ENCODE measurements around the gene USP28.
"Not testable (repeated sequence)": the region's sequence is repeated elsewhere in the genome, so short reads cannot be mapped to it uniquely, and the experiment has no call there.

The USP28 gene

DNA sequence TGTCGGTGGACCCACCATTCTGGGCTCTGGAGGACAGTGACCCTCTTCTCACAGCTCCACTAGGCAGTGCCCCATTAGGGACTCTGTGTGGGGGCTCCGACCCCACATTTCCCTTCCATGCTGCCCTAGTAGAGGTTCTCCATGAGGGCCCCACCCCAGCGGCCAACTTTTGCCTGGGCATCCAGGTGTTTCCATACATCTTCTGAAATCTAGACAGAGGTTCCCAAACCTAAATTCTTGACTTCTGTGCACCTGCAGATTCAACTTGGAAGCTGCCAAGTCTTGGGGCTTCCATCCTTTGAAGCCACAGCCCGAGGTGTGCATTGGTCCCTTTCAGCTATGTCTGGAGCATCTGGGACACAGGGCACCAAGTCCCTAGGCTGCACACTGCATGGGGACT is 4.1 kb upstream of the USP28 start:
- in situ Hi-C loops (cut with HindIII; ENCODE audit: low pct_ligation_motif_present, low pct_unique_long_range_greater_than_20kb, low sequenced_read_pairs); DNase-seq: not testable (repeated sequence)

DNA sequence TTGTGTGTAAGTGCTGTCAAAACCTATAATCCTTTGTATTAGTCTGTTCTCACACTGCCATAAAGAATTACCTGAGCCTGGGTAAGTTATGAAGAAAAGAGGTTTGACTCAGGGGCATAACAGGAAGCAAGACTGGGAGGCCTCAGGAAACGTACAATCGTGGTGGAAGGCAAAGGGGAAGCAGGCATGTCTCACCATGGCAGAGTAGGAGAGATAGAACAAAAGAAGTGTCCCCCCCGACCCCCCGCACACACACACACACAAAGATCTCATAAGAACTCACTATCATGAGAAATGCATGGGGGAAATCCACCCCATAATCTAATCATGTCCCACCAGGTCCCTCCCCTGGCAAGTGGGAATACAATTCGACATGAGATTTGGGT is 2.3 kb upstream of the USP28 start:
- in situ Hi-C loops (cut with HindIII; ENCODE audit: low pct_ligation_motif_present, low pct_unique_long_range_greater_than_20kb, low sequenced_read_pairs), result no loop called here
- no peak for DNase-seq

DNA sequence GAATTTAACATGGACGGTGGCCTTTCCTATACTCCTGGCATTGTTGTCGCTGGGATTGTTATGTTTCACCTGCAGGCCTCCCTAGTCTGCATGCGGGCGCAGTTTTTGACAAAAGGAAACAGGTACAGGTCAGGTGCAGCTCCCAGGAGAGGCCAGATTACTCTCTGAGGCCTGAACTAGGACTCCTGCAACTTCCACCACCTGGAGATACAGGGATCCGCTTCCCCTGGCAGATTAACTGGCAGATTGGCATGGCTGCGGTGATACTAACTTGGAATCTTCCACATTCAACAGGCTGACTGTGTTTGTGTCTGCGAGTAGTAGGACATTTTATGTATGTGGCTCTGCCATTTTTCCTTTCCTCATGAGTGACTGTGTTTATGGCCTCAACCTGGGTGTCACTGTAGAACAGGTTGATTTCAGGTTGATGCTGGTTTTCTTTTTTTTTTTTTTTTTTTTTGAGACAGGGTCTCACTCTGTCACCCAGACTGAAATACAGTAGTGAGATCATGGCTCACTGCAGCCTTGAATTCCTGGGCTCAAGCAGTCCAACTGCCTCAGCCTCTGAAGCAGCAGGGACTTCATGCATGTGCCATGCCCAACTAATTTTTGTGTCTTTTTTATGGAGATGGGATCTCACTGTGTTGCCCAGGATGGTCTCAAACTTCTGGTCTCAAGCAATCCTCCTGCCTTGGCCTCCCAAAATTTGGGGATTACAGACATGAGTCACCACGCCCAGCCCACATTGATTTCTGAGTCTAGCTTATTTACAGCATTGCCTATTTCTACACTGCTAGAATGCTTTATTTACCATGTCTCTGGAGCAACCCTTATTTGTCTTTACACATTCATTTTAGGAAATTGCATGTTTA is 1.7 kb upstream of the USP28 start:
- no peak for DNase-seq
- in situ Hi-C loops (cut with HindIII; ENCODE audit: low pct_ligation_motif_present, low pct_unique_long_range_greater_than_20kb, low sequenced_read_pairs), result no loop called here

DNA sequence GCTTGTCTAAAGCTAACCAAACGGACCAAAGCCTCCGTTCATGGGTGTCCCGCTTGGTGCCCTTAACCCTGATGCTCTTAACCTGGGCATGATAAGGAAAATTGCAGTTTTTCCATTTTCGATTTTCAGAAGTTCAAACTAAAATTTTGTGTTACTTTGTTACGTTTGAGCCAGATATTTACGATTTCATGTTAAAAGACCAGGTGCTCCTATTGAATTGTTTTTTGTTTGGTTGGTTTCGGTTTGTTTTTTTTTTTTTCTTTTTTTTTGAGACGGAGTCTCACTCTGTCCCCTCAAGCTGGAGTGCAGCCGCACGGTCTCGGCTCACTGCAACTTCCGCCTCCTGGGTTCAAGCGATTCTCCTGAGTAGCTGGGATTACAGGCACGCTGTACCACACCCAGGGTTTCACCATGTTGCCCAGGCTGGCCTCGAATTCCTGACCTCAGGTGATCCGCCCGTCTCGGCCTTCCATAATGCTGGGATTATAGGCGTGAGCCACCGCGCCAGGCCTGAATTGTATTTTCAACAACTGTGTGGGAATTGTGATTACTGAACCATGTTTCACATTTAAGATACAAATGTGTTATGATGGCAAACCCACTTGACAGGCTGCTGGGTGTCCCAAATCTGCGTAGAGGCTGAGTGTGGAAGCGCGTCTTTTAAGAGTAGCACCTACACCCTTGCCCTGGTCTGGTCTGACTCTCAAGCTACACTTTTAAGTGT is 864 bp upstream of the USP28 start:
- no peak for DNase-seq
- in situ Hi-C loops (cut with HindIII; ENCODE audit: low pct_ligation_motif_present, low pct_unique_long_range_greater_than_20kb, low sequenced_read_pairs), result no loop called here

DNA sequence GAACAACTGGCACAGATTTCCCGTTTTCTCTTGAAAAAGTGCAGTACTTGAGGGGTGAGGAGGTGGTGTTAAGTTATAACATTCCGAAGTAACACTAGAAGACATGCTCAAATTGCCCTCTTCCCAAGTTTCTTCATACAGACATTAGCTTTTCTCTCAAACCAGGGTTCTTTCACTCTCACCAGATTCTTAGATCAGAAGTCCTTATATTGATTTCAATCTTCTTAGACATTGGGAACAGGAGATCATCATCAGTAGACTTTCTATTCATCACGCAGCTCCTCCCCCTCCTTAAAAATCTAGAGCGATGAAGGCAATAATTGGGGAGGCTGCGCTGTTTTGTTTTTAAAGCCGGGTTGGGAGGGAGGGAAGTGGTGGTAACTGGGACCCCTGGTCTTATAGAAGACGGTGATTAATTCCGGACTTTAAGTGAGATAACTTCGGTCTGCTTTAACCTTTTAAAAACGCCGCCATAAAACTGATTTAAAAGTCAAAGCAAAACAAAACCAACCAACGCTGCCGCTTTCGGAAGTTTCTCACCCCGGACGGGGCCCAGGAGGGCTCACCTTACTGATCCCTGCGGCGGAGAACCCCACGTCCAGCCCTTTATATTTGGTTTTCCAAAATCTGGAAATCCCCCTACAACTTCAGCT is 665 bp downstream of the USP28 start:
- DNase-seq, result no peak
- in situ Hi-C loops (cut with HindIII; ENCODE audit: low pct_ligation_motif_present, low pct_unique_long_range_greater_than_20kb, low sequenced_read_pairs), result no loop called here

DNA sequence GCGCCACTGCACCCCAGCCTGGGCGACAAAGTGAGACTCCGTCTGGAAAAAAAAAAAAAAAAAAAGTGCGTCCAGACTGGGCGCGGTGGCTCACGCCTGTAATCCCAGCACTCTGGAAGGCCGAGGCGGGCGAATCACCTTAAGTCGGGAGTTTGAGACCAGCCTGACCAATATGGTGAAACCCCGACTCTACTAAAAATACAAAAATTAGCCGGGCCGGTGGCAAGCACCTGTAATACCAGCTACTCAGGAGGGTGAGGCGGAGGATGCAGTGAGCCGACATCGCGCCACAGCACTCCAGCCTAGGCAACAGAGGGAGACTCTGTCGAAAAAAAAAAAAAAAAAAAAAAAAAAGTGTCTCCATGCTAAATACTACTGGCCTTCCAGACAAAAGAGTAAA is 1.3 kb downstream of the USP28 start:
- in situ Hi-C loops (cut with HindIII; ENCODE audit: low pct_ligation_motif_present, low pct_unique_long_range_greater_than_20kb, low sequenced_read_pairs), result no loop called here
- DNase-seq, result no peak

DNA sequence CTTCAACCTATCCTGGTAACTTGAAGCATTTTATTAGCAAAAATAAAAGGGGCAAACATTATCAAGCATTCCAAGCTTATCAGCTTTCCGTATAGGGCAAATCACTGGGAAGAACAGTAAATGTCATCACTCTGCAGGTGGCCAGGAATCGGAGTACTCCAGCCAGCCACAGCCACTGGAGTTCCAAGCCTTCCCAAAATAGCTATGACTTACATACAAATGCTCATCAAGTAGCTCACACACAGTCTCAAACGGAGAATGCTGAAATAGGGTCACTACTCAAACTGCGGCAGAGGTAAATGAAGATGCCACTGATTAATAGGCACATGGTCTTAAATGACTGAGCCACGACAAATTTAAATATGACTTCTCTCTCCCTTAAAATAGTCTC is 2.1 kb downstream of the USP28 start:
- in situ Hi-C loops (cut with HindIII; ENCODE audit: low pct_ligation_motif_present, low pct_unique_long_range_greater_than_20kb, low sequenced_read_pairs), result no loop called here
- no peak for DNase-seq

DNA sequence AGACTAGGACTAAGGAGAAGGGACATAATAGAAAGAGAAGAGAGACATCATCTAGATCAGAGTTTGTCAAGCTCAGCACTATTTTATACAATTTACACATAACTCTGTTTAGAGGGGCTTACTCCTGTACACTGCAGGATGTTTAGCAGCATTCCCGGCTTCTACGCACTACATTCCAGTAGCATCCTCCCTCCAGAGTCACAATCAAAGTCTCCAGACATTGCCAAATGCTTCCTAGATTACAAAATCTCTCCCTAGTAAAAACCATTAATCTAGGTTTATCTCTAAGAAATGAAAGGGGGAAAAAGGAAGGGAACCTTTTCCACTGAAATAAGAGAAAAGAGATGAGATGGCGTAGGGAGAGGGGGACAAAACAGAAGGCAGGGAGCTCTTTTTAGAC is 4.0 kb downstream of the USP28 start:
- no peak for DNase-seq
- in situ Hi-C loops (cut with HindIII; ENCODE audit: low pct_ligation_motif_present, low pct_unique_long_range_greater_than_20kb, low sequenced_read_pairs), result no loop called here

DNA sequence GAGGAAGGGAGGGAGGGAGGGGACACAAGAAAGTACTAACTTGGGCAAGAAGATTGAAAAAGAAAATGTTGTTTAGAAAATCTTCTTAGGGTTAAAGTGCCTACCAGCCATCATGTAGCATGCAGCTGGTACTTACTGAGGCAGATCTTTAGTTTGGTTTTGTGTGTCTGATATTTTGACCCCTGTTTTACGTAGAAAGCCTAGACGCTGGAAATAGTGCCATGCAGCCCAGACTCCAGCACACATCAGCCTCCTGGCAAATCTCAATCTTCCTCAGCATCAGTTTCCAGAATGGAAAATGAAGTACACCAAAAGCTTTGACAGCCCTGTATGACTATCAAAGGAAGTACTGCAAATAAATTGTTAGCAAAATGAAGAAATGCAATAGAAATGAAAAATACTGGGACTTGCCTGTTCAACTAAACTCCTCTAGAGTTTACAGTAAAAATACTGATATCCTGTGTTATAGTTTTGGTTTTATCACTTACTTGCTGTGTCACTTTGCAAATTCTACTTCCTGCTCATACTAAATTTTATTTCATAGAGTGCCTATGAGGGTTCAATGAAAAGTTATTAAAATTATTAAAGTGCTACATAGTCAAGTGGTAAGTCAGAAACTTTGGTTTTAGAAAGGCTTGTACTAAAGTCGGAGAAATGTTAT is 7.4 kb downstream of the USP28 start:
- DNase-seq, result no peak
- in situ Hi-C loops (cut with HindIII; ENCODE audit: low pct_ligation_motif_present, low pct_unique_long_range_greater_than_20kb, low sequenced_read_pairs), result no loop called here

DNA sequence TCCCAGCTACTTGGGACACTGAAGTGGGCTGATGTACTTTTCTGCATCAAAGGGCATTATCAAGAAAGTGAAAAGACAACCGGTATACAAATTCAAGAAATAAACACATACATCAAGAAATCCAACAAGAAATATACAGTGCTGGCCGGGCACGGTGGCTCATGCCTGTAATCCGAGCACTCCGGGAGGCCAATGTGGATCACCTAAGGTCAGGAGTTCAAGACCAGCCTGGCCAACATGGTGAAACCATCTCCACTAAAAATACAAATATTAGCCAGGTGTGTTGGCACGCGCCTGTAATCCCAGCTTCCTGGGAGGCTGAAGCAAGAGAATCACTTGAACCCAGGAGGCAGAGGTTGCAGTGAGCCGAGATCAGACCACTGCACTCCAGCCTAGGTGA is 9.5 kb downstream of the USP28 start:
- in situ Hi-C loops (cut with HindIII; ENCODE audit: low pct_ligation_motif_present, low pct_unique_long_range_greater_than_20kb, low sequenced_read_pairs), result no loop called here
- DNase-seq, result no peak

DNA sequence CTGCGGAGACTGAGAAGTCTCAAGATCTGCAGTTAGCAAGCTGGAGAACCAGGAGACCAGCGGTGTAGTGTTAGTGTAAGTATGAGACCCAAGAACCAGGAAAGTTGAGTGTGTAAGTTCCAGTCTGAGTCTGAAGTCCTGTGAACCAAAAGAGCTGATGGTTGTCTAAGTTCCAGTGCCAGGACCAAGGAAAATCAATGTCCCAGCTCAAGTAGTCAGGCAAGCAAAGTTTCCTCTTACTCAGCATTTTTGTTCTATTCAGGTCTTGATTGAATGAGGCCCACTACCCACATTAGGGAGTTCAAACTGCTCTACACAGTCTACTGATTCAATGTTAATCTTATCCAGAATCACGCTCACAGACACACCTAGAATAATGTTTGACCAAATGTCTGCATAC is 11.0 kb downstream of the USP28 start:
- no peak for DNase-seq
- in situ Hi-C loops (cut with HindIII; ENCODE audit: low pct_ligation_motif_present, low pct_unique_long_range_greater_than_20kb, low sequenced_read_pairs), result no loop called here

DNA sequence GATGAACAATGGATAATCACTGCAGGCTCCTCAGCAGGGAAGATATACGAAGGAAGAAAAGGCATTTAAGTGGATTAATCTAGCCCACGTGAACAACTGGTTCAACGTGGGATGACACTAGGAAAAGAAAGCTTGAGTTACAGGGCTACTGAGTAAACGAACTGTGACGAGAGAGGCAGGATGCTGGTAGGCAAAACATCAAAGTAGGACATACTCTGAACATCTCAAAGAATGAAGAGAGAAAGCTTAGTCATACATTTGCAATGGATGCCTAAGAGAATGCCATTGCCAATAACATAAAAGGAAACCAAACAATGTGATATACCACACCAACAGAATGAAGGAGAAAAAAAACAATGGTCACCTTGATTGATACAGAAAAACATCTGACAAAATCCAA is 12.9 kb downstream of the USP28 start:
- DNase-seq, result no peak
- in situ Hi-C loops (cut with HindIII; ENCODE audit: low pct_ligation_motif_present, low pct_unique_long_range_greater_than_20kb, low sequenced_read_pairs), result no loop called here

DNA sequence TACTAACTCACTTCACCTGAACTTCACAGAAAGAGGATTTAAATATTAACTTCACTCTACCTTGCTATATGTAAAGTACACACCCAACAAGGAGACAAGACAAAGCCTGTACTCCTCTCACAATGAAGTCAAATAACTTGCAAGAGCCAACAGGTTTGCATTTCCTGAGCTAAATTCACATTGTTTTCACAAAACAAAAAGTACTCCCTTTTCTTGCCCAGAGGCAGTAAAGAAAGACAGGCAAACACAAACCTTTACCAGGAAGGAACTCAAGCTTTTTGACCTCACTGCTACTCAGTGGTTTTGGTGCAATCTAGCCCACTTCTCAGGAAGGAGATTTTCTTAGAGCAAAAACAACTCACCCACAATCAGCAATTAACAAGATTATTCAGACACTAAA is 15.7 kb downstream of the USP28 start:
- in situ Hi-C loops (cut with HindIII; ENCODE audit: low pct_ligation_motif_present, low pct_unique_long_range_greater_than_20kb, low sequenced_read_pairs), result no loop called here
- no peak for DNase-seq

DNA sequence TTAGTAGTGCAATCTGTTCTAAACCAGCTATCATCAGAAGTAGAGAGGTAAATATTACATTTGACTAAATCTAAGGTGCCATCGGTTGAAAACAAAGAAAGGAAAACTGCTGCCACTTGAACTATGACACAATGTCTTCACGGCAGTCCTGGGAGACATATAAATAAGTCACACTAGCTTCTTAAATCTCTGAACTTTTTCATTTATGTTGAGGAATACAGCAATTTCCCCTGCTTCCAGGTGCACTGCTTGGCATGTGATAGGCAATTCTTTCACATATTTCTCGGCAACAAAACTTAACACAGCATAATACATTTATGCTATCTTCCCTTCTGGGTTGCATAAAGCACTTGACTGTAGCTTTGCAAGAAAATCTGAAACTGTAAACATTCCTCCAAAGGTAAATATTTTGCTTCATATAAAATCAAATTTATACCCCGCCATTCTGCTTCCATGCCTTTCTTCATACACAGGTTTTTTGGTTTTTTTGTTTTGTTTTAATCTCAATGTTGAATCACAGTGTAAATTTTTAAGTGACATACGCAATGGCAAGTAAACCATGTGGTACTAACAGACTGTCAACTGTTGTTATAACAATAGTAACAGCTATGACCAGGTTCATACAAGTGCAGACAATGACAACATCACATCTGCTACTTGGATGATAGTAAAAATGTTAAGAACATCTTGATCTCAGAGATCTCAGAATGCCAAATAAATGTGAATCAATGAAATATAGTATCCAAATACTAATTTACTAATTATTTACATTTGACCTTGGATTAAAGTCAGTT is 18.2 kb downstream of the USP28 start:
- in situ Hi-C loops (cut with HindIII; ENCODE audit: low pct_ligation_motif_present, low pct_unique_long_range_greater_than_20kb, low sequenced_read_pairs), result no loop called here
- DNase-seq, result no peak

DNA sequence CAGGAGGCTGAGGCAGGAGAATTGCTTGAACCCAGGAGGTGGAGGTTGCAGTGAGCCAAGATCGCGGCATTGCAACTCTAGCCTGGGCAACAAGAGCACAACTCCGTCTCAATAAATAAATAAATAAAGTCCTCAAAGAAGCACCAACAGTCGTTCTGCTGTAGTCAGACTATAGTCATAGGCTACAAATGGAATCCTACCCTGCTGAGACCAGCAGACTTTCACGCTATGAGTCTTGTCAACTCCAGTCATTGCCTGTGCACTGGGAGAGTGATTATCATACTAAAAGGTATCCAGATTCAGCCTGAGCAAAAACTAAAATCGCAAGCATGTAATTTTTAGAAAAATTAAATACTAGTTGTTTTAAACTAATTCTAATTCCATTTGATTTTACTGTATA is 19.6 kb downstream of the USP28 start:
- DNase-seq, result no peak
- in situ Hi-C loops (cut with HindIII; ENCODE audit: low pct_ligation_motif_present, low pct_unique_long_range_greater_than_20kb, low sequenced_read_pairs), result no loop called here

DNA sequence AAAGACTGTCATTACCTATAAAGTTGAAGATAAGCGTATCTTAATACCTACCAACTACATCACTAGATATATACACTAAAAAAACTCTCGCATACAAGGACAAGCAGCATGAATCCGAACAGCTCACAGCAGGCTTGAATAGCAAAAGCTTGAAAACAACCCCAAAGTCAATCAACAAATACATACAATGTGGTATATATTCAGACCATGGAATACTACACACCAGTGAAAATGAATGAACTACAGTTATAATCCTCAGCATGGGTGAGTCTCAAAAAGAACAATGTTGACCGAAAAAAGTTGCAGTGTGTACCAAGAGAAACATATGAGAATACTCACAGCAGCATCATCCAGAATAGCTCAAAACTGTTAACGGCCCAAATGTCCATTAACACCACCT is 25.2 kb downstream of the USP28 start:
- DNase-seq, result no peak
- in situ Hi-C loops (cut with HindIII; ENCODE audit: low pct_ligation_motif_present, low pct_unique_long_range_greater_than_20kb, low sequenced_read_pairs), result no loop called here

DNA sequence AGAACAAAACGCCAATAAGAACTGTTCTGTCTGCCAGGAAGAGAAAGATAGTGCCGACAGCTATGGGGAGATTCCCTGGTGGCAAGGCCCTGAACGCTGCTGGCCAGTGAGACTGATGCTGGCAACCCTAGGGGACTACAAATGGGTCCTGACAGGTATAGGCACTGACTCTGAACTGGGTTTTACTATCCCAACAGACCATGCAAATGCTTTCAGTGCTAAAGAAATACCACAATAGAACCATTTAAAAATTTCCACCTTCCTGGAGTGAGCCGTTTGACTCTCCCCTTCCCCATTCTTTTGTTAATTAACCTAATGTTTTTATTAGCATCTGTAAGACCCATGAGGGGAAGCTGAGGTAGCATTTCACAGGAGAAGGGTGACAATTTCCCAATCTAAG is 25.7 kb downstream of the USP28 start:
- DNase-seq, result no peak
- in situ Hi-C loops (cut with HindIII; ENCODE audit: low pct_ligation_motif_present, low pct_unique_long_range_greater_than_20kb, low sequenced_read_pairs), result no loop called here

DNA sequence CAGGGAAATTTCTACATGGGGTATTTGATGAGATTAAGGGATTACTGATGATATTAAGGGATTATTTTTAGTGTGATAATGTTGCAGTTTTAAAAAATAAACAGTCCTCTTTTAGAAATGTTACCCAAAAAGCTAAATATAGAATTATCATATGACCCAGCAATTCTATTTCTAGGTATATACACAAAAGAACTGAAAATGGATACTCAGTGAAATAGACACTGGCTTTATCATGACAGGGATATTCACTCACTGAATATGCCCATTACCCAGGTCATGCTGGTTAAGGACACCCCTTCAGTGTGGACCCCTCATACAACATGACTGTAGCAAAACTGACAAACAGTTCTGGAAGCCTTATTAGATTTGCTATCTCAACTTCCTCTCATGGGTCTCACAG is 27.8 kb downstream of the USP28 start:
- in situ Hi-C loops (cut with HindIII; ENCODE audit: low pct_ligation_motif_present, low pct_unique_long_range_greater_than_20kb, low sequenced_read_pairs), result no loop called here
- no peak for DNase-seq

Data from ACHN (cell line).